B cell (primary cell): Measurements from ENCODE around the gene ST7L. TPM values are rescaled to one million over a fixed set of nuclear protein-coding genes. Genes with fewer than 3 reads are reported as not detected.
A peak's percentile ranks its signal among the peaks of the same experiment; 100 is the strongest.

Source experiments
- ATAC-seq: fragments of 200-7000 bp; cut with Tn5 transposase; one replicate; pipeline ENCODE4 v1.10.0; 2021; ENCODE audit warnings: low read depth, mild to moderate bottlenecking, moderate number of reproducible peaks, moderate library complexity
- CTCF ChIA-PET: fragments of 350-600 bp; sonication (Branson Sonifier 250); formaldehyde crosslinking; loops from one replicate; lab custom pipeline; 2021; ENCODE audit warnings: antibody characterized with exemption, inconsistent platforms; lab: Charles Lee
- POLR2A ChIA-PET: fragments of 350-600 bp; sonication (Branson Sonifier 250); formaldehyde crosslinking; loops from one replicate; lab custom pipeline; 2021; ENCODE audit warnings: antibody characterized with exemption; lab: Charles Lee
- DNase-seq: peaks from one replicate; pipeline ENCODE4 v3.0.0; 2013
- H2AFZ ChIP-seq: 2 replicates; pipeline ENCODE4 v1.6.1; 2012; ENCODE audit warnings: mild to moderate bottlenecking, low read depth, low read length; ENCODE audit not compliant: insufficient read depth, poor library complexity, severe bottlenecking
- H3K27ac ChIP-seq, 2 donors: 1 replicate in 1 of 2; 2 replicates in 1 of 2; pipeline ENCODE4 v1.5.1; 2012 to 2013; ENCODE audit warnings: low read length in 2 of 2, mild to moderate bottlenecking in 2 of 2, moderate library complexity in 1 of 2
- H3K27me3 ChIP-seq, 4 experiments: fragments of 200-600 bp in 1 of 4; sonication (generic) in 1 of 4; replicated peaks in 1 of 4; 1 replicate in 2 of 4; 2 replicates in 2 of 4; pipeline versions ENCODE4 v1.6.1 to v1.7.0; 2013 to 2016; ENCODE audit warnings: low read length in 3 of 4, mild to moderate bottlenecking in 2 of 4, mixed read lengths in 1 of 4, moderate library complexity in 1 of 4; ENCODE audit not compliant: insufficient read depth in 4 of 4, control insufficient read depth in 3 of 4; ENCODE audit errors: control extremely low read depth in 1 of 4
- H3K36me3 ChIP-seq, 2 experiments: replicated peaks in 1 of 2; 1 replicate in 1 of 2; 2 replicates in 1 of 2; pipeline versions ENCODE4 v1.6.1 to v1.7.1; 2013; ENCODE audit warnings: low read length in 1 of 2; ENCODE audit not compliant: insufficient read depth in 2 of 2, control insufficient read depth in 1 of 2; ENCODE audit errors: control extremely low read depth in 1 of 2, extremely low read depth in 1 of 2
- H3K4me1 ChIP-seq, 2 donors: fragments of 200-600 bp in 1 of 2; sonication (generic) in 1 of 2; 1 replicate in 1 of 2; 2 replicates in 1 of 2; pipeline versions ENCODE4 v1.5.1 to v1.6.1; 2013 to 2017; ENCODE audit warnings: low read length in 2 of 2; ENCODE audit not compliant: control insufficient read depth in 2 of 2, insufficient read depth in 2 of 2
- H3K4me2 ChIP-seq: replicated peaks from 2 replicates; pipeline ENCODE3; 2012; ENCODE audit warnings: mild to moderate bottlenecking, low read depth, low read length; ENCODE audit not compliant: poor library complexity, severe bottlenecking
- H3K4me3 ChIP-seq, 5 experiments: fragments of 200-600 bp in 1 of 5; sonication (generic) in 1 of 5; 1 replicate in 3 of 5; 2 replicates in 2 of 5; pipeline versions ENCODE4 v1.5.1 to v1.7.0; 2011 to 2016; ENCODE audit warnings: low read length in 4 of 5, mild to moderate bottlenecking in 4 of 5, low read depth in 2 of 5, control low read depth in 1 of 5, moderate library complexity in 1 of 5; ENCODE audit not compliant: insufficient read depth in 1 of 5; ENCODE audit errors: control extremely low read depth in 1 of 5, extremely low read depth in 1 of 5
- H3K79me2 ChIP-seq: fragments of 200-600 bp; sonication (generic); one replicate; pipeline ENCODE4 v1.6.0; 2016; ENCODE audit warnings: low read length; ENCODE audit not compliant: control insufficient read depth, insufficient read depth
- H3K9ac ChIP-seq: fragments of 200-600 bp; sonication (generic); 2 replicates; pipeline ENCODE4 v1.6.1; 2017; ENCODE audit warnings: mild to moderate bottlenecking, low read length, moderate library complexity
- H3K9me3 ChIP-seq, 3 donors: one replicate each; pipeline versions ENCODE4 v1.6.1 to v1.7.1; 2013; ENCODE audit warnings: low read length in 2 of 3; ENCODE audit not compliant: control insufficient read depth in 2 of 3, insufficient read depth in 1 of 3; ENCODE audit errors: control extremely low read depth in 1 of 3
- H4K20me1 ChIP-seq: 2 replicates; pipeline ENCODE4 v1.6.0; 2012; ENCODE audit warnings: mild to moderate bottlenecking, low read length; ENCODE audit not compliant: insufficient read depth, control insufficient read depth, poor library complexity, severe bottlenecking
- H3K27ac Mint-ChIP-seq: one replicate; pipeline ENCODE4 v1.8.0; 2021; ENCODE audit warnings: mixed read lengths
- H3K27me3 Mint-ChIP-seq: one replicate; pipeline ENCODE4 v1.8.0; 2021; ENCODE audit warnings: mixed read lengths
- H3K4me1 Mint-ChIP-seq: one replicate; pipeline ENCODE4 v1.8.0; 2021; ENCODE audit warnings: mixed read lengths
- H3K4me3 Mint-ChIP-seq: one replicate; pipeline ENCODE4 v1.8.0; 2021; ENCODE audit warnings: mixed read lengths
- H3K9me3 Mint-ChIP-seq: one replicate; pipeline ENCODE4 v1.8.0; 2022; ENCODE audit warnings: mixed read lengths; ENCODE audit not compliant: insufficient read depth
- EZH2 ChIP-seq: IDR thresholded peaks from 2 replicates; pipeline ENCODE4 v1.6.1; 2012; ENCODE audit warnings: borderline replicate concordance, low read depth, mild to moderate bottlenecking, moderate library complexity, low read length; ENCODE audit not compliant: insufficient read depth, poor library complexity, severe bottlenecking
- WGBS: methylation state at CpG from one replicate; pipeline ENCODE4 v1.1.5; 2013; ENCODE audit warnings: missing lambda C conversion rate; ENCODE audit not compliant: insufficient coverage; 5-methylcytosine and 5-hydroxymethylcytosine counted together
- intact Hi-C: fragments of 100-400 bp; cut with micrococcal nuclease; formaldehyde crosslinking; loops from one replicate; pipeline ENCODE4 v1.10.0; 2022
- polyA plus RNA-seq: library from polyadenylated mRNA; depleted of rRNA; stranded (reverse); fragments of >200 nt; gene quantifications from 2 replicates; pipeline ENCODE4 v1.2.3, GENCODE V29; 2012
- total RNA-seq, 2 donors: library from RNA; stranded (reverse); fragments of 120-200 nt in 1 of 2; gene quantifications; 1 replicate in 1 of 2; 2 replicates in 1 of 2; pipeline versions ENCODE4 v1.2.3 to v1.2.4, GENCODE V29; 2013 to 2022
- TF ChIP-seq, protein P1 (sequence below): fragments of 200-600 bp; IDR thresholded peaks from one replicate; pipeline ENCODE4 v1.8.0; 2022; ENCODE audit warnings: antibody characterized with exemption, mild to moderate bottlenecking

The ST7L gene
- total and polyA plus RNA-seq, 2 donors (not counting 1 experiment from before 2014, with no cell fraction given): 13.1 to 16.4 TPM

DNA sequence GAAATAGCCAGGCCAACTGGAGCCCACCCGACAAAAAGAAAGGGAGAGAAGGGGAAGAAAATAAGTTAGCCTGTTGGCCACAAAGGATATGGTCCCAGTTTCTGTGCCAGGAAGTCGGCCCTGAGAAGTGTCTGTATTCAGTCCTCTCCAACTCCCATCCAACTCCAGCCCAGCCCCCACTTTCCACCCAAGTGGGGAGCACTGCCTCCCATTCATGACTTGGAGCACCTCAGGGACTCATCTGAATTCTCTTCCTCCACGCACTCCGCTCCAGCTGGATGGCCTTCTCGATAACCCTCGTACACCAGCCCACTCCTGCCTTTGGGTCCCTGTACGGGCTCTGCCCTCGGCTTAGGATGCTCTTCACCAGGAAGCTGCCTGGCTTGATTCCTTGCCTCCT lies 112.2 kb downstream of the ST7L start:
- Histone ChIP-seq H3K4me1 (peaks cover 45 to 58% of the 10 kb centered on the region in 2 donors), H3K79me2 (no peaks in the 10 kb centered on the region), H3K27me3 (peaks cover 0 to 80% (median 28%) of the 10 kb centered on the region in 4 experiments), H2AFZ (no peak overlapping the region), H3K36me3 (no peaks in the 10 kb centered on the region), H3K9me3 (peaks cover 0 to 10% (median 0%) of the 10 kb centered on the region in 3 donors), H3K9ac (no peak overlapping the region), H3K4me3 (no peak overlapping the region), H4K20me1 (no peaks in the 10 kb centered on the region), H3K4me2 (no peak overlapping the region), H3K27ac (no peak overlapping the region)
- Mint-ChIP-seq H3K27me3 (peaks cover 31% of the 10 kb centered on the region), H3K4me3 (peak overlapping the region; percentile 89), H3K27ac (peak overlapping the region; percentile 22), H3K4me1 (peaks cover 46% of the 10 kb centered on the region), H3K9me3 (no peaks in the 10 kb centered on the region)
- intact Hi-C loops: loop anchor here (2.0 to 10.0 kb wide), 2 partner anchors 110 to 168 kb away; partner anchors contain the start of genes CTTNBP2NL and MOV10
- ChIA-PET POLR2A (no interaction called here), CTCF (interaction anchor here (1.3 kb wide), 1 partner anchor 111 kb away, joined by 3 read pairs; the partner anchor contains the start of gene CTTNBP2NL)
- DNase-seq (no peak), ATAC-seq (no peak)
- TF ChIP-seq EZH2: no peak
- TF ChIP-seq, protein P1, sequence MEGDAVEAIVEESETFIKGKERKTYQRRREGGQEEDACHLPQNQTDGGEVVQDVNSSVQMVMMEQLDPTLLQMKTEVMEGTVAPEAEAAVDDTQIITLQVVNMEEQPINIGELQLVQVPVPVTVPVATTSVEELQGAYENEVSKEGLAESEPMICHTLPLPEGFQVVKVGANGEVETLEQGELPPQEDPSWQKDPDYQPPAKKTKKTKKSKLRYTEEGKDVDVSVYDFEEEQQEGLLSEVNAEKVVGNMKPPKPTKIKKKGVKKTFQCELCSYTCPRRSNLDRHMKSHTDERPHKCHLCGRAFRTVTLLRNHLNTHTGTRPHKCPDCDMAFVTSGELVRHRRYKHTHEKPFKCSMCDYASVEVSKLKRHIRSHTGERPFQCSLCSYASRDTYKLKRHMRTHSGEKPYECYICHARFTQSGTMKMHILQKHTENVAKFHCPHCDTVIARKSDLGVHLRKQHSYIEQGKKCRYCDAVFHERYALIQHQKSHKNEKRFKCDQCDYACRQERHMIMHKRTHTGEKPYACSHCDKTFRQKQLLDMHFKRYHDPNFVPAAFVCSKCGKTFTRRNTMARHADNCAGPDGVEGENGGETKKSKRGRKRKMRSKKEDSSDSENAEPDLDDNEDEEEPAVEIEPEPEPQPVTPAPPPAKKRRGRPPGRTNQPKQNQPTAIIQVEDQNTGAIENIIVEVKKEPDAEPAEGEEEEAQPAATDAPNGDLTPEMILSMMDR: no peak
- WGBS: 97% methylated on average over 7 of the region's 8 CpGs

DNA sequence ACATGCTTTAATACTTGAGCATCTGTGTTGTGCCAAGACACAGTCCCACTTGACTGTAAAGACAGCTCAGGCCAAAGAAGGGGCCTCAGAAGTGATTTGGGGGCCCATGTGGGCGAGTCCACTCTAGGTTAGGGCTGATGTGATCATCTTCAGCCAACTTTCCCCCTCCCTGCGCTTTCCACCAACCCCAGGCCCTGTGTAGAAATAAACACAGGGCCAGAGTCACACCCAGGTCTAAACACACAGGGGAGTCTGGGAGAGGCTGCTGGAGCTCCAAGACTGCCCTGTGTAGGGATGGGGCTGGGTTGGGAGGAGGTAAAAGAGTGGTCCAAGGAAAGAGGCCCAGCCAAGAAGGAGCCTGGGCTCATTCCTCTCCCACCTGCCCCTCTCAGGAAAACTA lies 112.6 kb downstream of the ST7L start:
- Mint-ChIP-seq H3K9me3 (no peaks in the 10 kb centered on the region), H3K4me1 (peaks cover 51% of the 10 kb centered on the region), H3K4me3 (peak overlapping the region; percentile 89), H3K27me3 (peaks cover 36% of the 10 kb centered on the region), H3K27ac (no peak overlapping the region)
- intact Hi-C loops: loop anchor here (2.0 to 10.0 kb wide), 2 partner anchors 110 to 168 kb away; partner anchors contain the start of genes CTTNBP2NL and MOV10
- ChIA-PET POLR2A (no interaction called here), CTCF (interaction anchor here (1.3 to 2.1 kb wide), 2 partner anchors 110 to 202 kb away, joined by 3 to 10 read pairs; partner anchors contain the start of gene CTTNBP2NL)
- H3K36me3 ChIP-seq: no peaks in the 10 kb centered on the region
- TF ChIP-seq EZH2: no peak
- TF ChIP-seq, protein P1: no peak
- peaks cover 0 to 10% (median 0%) of the 10 kb centered on the region in 3 donors for H3K9me3 ChIP-seq
- WGBS: no CpG with 5 or more reads among the region's 2 CpGs
- peaks cover 0 to 84% (median 31%) of the 10 kb centered on the region in 4 experiments for H3K27me3 ChIP-seq
- no peak overlapping the region for H2AFZ ChIP-seq
- H3K4me2 ChIP-seq: no peak overlapping the region
- no peak overlapping the region for H3K4me3 ChIP-seq
- peaks cover 49 to 62% of the 10 kb centered on the region in 2 donors for H3K4me1 ChIP-seq
- no peaks in the 10 kb centered on the region for H4K20me1 ChIP-seq
- ATAC-seq: no peak
- no peak overlapping the region for H3K9ac ChIP-seq
- H3K27ac ChIP-seq: no peak overlapping the region
- DNase-seq: no peak
- no peaks in the 10 kb centered on the region for H3K79me2 ChIP-seq
